ENCODE results near the gene CIDEC.

CIDEC gene, protein sequence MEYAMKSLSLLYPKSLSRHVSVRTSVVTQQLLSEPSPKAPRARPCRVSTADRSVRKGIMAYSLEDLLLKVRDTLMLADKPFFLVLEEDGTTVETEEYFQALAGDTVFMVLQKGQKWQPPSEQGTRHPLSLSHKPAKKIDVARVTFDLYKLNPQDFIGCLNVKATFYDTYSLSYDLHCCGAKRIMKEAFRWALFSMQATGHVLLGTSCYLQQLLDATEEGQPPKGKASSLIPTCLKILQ

DNA sequence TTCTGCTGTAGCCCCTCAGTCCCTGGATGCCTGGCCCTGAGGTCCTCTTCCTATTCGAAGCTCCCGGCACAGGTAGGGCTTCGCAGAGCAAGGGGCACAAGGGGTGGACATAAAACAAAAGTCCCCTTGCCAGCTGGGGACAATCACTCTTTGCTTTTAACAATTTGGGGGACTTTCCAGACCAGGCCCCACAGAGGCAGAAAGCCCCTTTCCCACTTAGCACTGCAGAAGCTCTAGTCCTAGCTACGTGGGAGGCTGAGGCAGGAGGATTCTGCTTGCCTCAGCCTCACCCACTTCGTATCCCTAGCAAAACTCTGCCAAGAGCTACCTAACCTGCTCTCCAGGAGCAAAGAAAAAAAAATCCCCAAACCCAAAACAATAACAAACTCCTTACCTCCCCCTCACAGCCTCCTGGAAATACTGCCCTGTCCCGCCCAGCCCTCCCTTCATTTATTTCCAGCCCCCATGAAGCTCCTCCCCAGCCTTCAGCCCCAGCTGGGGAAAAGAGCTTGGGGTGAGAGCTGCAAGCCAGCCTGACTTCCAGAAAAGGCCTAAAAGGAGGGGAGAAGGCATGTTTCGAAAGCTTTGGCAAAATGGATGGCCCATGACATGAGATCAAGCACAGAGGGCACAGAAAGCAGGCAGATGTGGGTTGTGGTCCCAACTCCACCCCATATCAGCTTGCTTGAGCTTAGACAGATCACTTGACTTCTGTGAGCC, at the start of gene CIDEC:
CIDEC (minus strand) TSS at position 424 of the 720 bp plus-strand sequence. CDS start 1,767 bp downstream, outside the sequence.
- H3K4me3 ChIP-seq (ENCODE audit: low read depth, low read length) = no peak within 1 kb of the TSS
- TF ChIP-seq, protein P1, sequence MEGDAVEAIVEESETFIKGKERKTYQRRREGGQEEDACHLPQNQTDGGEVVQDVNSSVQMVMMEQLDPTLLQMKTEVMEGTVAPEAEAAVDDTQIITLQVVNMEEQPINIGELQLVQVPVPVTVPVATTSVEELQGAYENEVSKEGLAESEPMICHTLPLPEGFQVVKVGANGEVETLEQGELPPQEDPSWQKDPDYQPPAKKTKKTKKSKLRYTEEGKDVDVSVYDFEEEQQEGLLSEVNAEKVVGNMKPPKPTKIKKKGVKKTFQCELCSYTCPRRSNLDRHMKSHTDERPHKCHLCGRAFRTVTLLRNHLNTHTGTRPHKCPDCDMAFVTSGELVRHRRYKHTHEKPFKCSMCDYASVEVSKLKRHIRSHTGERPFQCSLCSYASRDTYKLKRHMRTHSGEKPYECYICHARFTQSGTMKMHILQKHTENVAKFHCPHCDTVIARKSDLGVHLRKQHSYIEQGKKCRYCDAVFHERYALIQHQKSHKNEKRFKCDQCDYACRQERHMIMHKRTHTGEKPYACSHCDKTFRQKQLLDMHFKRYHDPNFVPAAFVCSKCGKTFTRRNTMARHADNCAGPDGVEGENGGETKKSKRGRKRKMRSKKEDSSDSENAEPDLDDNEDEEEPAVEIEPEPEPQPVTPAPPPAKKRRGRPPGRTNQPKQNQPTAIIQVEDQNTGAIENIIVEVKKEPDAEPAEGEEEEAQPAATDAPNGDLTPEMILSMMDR (IDR thresholded peaks at IDR 0.05; ENCODE audit: low read depth, low read length, missing control alignments) = no peak

DNA sequence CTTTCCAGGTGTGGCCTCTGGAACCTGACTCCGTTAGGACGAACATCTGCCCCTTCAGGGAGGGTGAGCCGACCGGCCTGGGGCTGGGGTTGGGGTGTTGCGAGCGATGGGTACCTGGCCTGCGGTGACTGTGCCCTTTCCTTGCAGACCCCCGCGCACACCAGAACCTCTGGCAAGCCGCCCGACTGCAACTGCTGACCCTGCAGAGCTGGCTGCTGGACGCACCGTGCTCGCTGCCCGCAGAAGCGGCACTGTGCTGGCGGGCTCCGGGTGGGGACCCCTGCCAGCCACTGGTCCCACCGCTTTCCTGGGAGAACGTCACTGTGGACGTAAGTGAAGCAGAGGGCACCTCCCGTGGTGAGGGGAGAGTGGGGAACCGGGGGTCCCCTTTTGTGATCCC, 48.1 kb upstream of the CIDEC start:
- no peak for DNase-seq (ENCODE audit: low read depth)
- H3K4me3 ChIP-seq (ENCODE audit: low read depth, low read length) = no peak overlapping the region
- TF ChIP-seq, protein P1 (IDR thresholded peaks at IDR 0.05; ENCODE audit: low read depth, low read length, missing control alignments) = peak; percentile 18

More for the DNA sequence above, at the start of gene CIDEC:
- no peak for DNase-seq (ENCODE audit: low read depth)

DNA sequence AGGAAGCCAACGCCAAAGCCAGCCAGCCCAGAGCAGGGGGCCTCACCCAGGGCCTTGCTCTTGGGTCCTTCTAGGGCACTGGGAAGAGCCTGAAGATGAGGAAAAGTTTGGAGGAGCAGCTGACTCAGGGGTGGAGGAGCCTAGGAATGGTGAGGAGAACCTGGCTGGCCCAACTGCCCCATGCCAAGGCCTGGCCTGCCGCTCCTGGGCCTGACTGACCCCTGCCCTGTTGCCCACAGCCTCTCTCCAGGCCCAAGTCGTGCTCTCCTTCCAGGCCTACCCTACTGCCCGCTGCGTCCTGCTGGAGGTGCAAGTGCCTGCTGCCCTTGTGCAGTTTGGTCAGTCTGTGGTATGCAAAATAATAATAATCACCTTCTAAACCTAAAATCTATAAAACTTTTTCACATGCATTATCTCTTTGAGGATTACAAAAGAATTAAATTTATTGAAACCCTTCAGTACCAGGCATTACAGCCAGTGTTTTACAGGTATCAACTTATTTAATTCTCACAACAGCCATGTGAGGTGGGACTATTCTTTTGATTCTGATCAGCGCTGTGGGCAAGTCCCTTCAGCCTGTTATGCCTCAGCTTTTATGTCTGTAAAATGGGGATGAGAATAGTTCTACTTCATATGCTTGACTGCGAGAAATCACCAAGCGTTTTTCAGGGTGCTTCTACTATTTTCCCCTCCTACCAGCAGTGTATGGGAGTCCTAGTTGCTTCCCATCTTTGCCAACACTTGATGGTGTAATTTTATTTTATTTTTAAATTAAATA, 38.4 kb upstream of the CIDEC start:
- no peak overlapping the region for H3K4me3 ChIP-seq (ENCODE audit: low read depth, low read length)
- TF ChIP-seq, protein P1 (IDR thresholded peaks at IDR 0.05; ENCODE audit: low read depth, low read length, missing control alignments) = no peak
- DNase-seq (ENCODE audit: low read depth) = no peak

DNA sequence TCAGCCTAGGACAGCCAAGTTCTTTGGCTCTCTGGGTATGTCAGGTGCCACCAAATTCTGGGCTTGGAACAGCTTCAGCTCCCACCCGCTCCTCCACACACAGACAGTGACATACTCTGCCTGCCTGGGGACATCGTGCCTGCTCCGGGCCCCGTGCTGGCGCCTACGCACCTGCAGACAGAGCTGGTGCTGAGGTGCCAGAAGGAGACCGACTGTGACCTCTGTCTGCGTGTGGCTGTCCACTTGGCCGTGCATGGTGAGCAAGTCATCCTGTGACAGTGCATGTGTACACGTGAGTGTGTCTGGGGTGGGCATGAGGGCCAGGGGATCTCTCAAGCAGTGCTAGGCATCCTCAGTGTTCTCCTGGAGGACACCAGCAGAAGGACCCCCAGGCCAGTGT, 37.8 kb upstream of the CIDEC start:
- no peak overlapping the region for H3K4me3 ChIP-seq (ENCODE audit: low read depth, low read length)
- DNase-seq (ENCODE audit: low read depth) = no peak
- TF ChIP-seq, protein P1 (IDR thresholded peaks at IDR 0.05; ENCODE audit: low read depth, low read length, missing control alignments) = no peak

DNA sequence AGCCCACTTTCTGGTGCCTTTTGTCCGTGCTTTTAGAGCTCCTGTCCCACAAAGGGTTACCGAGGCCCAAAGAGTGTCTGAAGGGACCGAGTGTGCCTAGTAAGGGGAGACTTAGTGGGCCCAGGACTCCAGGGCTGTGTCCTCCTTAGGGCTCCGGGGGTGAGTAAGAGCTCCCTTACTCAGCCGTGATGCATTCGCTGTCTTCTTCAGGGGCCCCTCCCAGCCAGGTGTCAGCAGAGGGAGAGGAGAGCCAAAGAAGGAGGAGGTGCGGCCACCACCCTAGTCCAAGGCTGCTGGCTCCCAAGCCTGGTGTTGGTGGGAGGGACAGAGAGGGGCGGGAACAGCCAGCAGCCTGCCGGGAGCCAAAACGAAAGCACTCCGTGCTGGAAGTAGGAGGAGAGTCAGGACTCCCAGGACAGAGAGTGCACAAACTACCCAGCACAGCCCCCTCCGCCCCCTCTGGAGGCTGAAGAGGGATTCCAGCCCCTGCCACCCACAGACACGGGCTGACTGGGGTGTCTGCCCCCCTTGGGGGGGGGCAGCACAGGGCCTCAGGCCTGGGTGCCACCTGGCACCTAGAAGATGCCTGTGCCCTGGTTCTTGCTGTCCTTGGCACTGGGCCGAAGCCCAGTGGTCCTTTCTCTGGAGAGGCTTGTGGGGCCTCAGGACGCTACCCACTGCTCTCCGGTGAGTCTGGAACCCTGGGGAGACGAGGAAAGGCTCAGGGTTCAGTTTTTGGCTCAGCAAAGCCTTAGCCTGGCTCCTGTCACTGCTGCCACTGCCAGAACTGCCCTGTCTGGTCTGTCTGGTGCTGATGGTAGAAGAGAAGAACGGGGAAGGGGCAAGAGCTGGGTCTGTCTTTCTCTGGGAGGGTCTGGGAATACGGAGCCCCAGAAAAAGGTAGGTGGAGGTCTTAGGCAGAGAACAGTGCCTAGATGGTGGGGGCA, 37.0 kb upstream of the CIDEC start, which contains the start of gene IL17RC:
IL17RC (plus strand) TSS at position 365 of the 947 bp plus-strand sequence; CDS start at position 583, 218 bp downstream.
- H3K4me3 ChIP-seq (ENCODE audit: low read depth, low read length) = peak within 1 kb of the TSS; percentile 45; the same call in 1 of the 2 replicates
- TF ChIP-seq, protein P1 (IDR thresholded peaks at IDR 0.05; ENCODE audit: low read depth, low read length, missing control alignments) = no peak
- DNase-seq (ENCODE audit: low read depth) = no peak

DNA sequence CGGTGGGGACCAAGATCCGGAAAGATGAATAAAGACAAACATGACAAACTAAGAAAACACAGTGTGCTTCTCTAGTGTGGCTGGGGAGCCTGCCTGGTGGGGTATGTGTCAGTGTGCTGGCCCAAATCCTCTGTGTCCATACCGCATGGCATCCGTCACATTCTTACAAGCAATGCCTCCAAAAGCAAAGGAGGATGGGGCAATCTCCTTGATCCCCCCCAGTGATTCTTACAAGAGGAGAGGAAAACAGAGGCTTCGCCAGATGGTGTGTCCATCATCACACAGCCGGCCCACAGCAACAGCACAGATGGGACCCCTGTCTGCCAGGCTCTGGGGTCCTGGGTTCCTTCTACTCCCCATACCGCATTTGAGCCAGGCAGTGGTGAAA, 36.3 kb upstream of the CIDEC start:
- TF ChIP-seq, protein P1 (IDR thresholded peaks at IDR 0.05; ENCODE audit: low read depth, low read length, missing control alignments) = no peak
- DNase-seq (ENCODE audit: low read depth) = no peak
- no peak overlapping the region for H3K4me3 ChIP-seq (ENCODE audit: low read depth, low read length)

Data from GM12864 (cell line).